Measurements from ENCODE around the gene MOCS2. TPM values are rescaled to one million over a fixed set of nuclear protein-coding genes. Genes with fewer than 3 reads are reported as not detected.

The MOCS2 gene
- polyA plus RNA-seq, 1 donor, result 46.0 TPM

GRCh38 chr5:53099546-53099945, 10.0 kb downstream of the MOCS2 start:
- Histone ChIP-seq H3K27ac (ENCODE audit: low read length) (no peak overlapping the region), H3K4me1 (ENCODE audit: control insufficient read depth, insufficient read depth, low read length) (no peaks in the 10 kb centered on the region), H3K36me3 (ENCODE audit: control insufficient read depth, insufficient read depth, low read length) (peaks cover 43% of the 10 kb centered on the region), H3K9me3 (ENCODE audit: control insufficient read depth, low read depth, low read length) (no peaks in the 10 kb centered on the region), H3K27me3 (ENCODE audit: control insufficient read depth, insufficient read depth, low read length) (no peaks in the 10 kb centered on the region), H3K4me3 (ENCODE audit: low read length) (no peak overlapping the region)
- no peak for DNase-seq
- WGBS (ENCODE audit: insufficient coverage, low lambda C conversion rate), result no CpG with 5 or more reads among the region's 2 CpGs

GRCh38 chr5:53095931-53096525, 13.5 kb downstream of the MOCS2 start:
- H3K4me1 ChIP-seq (ENCODE audit: control insufficient read depth, insufficient read depth, low read length), result no peaks in the 10 kb centered on the region
- no peak overlapping the region for H3K4me3 ChIP-seq (ENCODE audit: low read length)
- peaks cover 35% of the 10 kb centered on the region for H3K36me3 ChIP-seq (ENCODE audit: control insufficient read depth, insufficient read depth, low read length)
- 12% methylated on average over 3 of the region's 3 CpGs for WGBS (ENCODE audit: insufficient coverage, low lambda C conversion rate)
- peaks cover 2% of the 10 kb centered on the region for H3K27me3 ChIP-seq (ENCODE audit: control insufficient read depth, insufficient read depth, low read length)
- peak; percentile 22 to 41 for DNase-seq
- H3K27ac ChIP-seq (ENCODE audit: low read length), result no peak overlapping the region
- no peaks in the 10 kb centered on the region for H3K9me3 ChIP-seq (ENCODE audit: control insufficient read depth, low read depth, low read length)

GRCh38 chr5:53095217-53095616, 14.3 kb downstream of the MOCS2 start:
- no peak overlapping the region for H3K27ac ChIP-seq (ENCODE audit: low read length)

GRCh38 chr5:53092242-53092641, 17.3 kb downstream of the MOCS2 start:
- peaks cover 26% of the 10 kb centered on the region for H3K36me3 ChIP-seq (ENCODE audit: control insufficient read depth, insufficient read depth, low read length)
- H3K4me3 ChIP-seq (ENCODE audit: low read length), result no peak overlapping the region
- DNase-seq, result no peak
- H3K27ac ChIP-seq (ENCODE audit: low read length), result no peak overlapping the region
- H3K9me3 ChIP-seq (ENCODE audit: control insufficient read depth, low read depth, low read length), result no peaks in the 10 kb centered on the region
- H3K4me1 ChIP-seq (ENCODE audit: control insufficient read depth, insufficient read depth, low read length), result no peaks in the 10 kb centered on the region
- WGBS (ENCODE audit: insufficient coverage, low lambda C conversion rate), result no CpG with 5 or more reads among the region's 2 CpGs
- peaks cover 2% of the 10 kb centered on the region for H3K27me3 ChIP-seq (ENCODE audit: control insufficient read depth, insufficient read depth, low read length)

More at GRCh38 chr5:53095217-53095616, 14.3 kb downstream of the MOCS2 start:
- no peak overlapping the region for H3K4me3 ChIP-seq (ENCODE audit: low read length)
- no CpG with 5 or more reads among the region's 7 CpGs for WGBS (ENCODE audit: insufficient coverage, low lambda C conversion rate)
- no peaks in the 10 kb centered on the region for H3K4me1 ChIP-seq (ENCODE audit: control insufficient read depth, insufficient read depth, low read length)
- H3K36me3 ChIP-seq (ENCODE audit: control insufficient read depth, insufficient read depth, low read length), result peaks cover 31% of the 10 kb centered on the region
- H3K9me3 ChIP-seq (ENCODE audit: control insufficient read depth, low read depth, low read length), result no peaks in the 10 kb centered on the region
- no peak for DNase-seq
- H3K27me3 ChIP-seq (ENCODE audit: control insufficient read depth, insufficient read depth, low read length), result peaks cover 2% of the 10 kb centered on the region

GRCh38 chr5:53091289-53091688, 18.3 kb downstream of the MOCS2 start:
- WGBS (ENCODE audit: insufficient coverage, low lambda C conversion rate), result no CpG with 5 or more reads among the region's 2 CpGs
- peaks cover 2% of the 10 kb centered on the region for H3K27me3 ChIP-seq (ENCODE audit: control insufficient read depth, insufficient read depth, low read length)
- no peak overlapping the region for H3K4me3 ChIP-seq (ENCODE audit: low read length)
- H3K9me3 ChIP-seq (ENCODE audit: control insufficient read depth, low read depth, low read length), result no peaks in the 10 kb centered on the region
- H3K4me1 ChIP-seq (ENCODE audit: control insufficient read depth, insufficient read depth, low read length), result no peaks in the 10 kb centered on the region
- H3K36me3 ChIP-seq (ENCODE audit: control insufficient read depth, insufficient read depth, low read length), result peaks cover 21% of the 10 kb centered on the region
- DNase-seq, result no peak
- H3K27ac ChIP-seq (ENCODE audit: low read length), result no peak overlapping the region

DNA sequence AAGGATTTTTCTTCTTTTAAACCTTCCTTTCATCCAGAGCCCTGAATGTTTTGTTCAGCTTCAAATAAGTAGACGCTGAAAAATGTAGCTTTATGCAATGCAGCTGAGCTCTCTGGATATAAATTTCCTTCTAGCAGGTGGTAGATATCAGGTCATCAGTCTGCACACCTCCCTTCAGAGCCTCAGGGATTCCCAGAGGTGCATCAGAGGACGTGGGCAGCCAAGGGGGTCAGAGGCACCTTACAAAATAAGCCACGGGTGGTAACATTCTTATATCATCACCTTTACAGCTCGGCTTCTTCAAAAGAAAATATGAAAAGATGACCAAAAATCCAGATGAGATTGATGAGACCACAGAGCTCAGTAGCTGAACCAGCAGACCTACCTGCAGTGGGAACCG, 19.3 kb downstream of the MOCS2 start:
- H3K4me1 ChIP-seq (ENCODE audit: control insufficient read depth, insufficient read depth, low read length), result no peaks in the 10 kb centered on the region
- no peak overlapping the region for H3K27ac ChIP-seq (ENCODE audit: low read length)
- H3K36me3 ChIP-seq (ENCODE audit: control insufficient read depth, insufficient read depth, low read length), result peaks cover 20% of the 10 kb centered on the region
- no peaks in the 10 kb centered on the region for H3K9me3 ChIP-seq (ENCODE audit: control insufficient read depth, low read depth, low read length)
- 100% methylated on average over 2 of the region's 5 CpGs for WGBS (ENCODE audit: insufficient coverage, low lambda C conversion rate)
- no peak overlapping the region for H3K4me3 ChIP-seq (ENCODE audit: low read length)
- H3K27me3 ChIP-seq (ENCODE audit: control insufficient read depth, insufficient read depth, low read length), result peaks cover 2% of the 10 kb centered on the region
- DNase-seq, result no peak

GRCh38 chr5:53089481-53089991, 20.0 kb downstream of the MOCS2 start:
- 100% methylated on average over 2 of the region's 4 CpGs for WGBS (ENCODE audit: insufficient coverage, low lambda C conversion rate)
- no peaks in the 10 kb centered on the region for H3K9me3 ChIP-seq (ENCODE audit: control insufficient read depth, low read depth, low read length)
- H3K36me3 ChIP-seq (ENCODE audit: control insufficient read depth, insufficient read depth, low read length), result peaks cover 21% of the 10 kb centered on the region
- H3K4me1 ChIP-seq (ENCODE audit: control insufficient read depth, insufficient read depth, low read length), result no peaks in the 10 kb centered on the region
- H3K4me3 ChIP-seq (ENCODE audit: low read length), result no peak overlapping the region
- H3K27me3 ChIP-seq (ENCODE audit: control insufficient read depth, insufficient read depth, low read length), result peaks cover 2% of the 10 kb centered on the region
- no peak for DNase-seq
- no peak overlapping the region for H3K27ac ChIP-seq (ENCODE audit: low read length)

- Histone ChIP-seq H3K36me3 (ENCODE audit: control insufficient read depth, insufficient read depth, low read length) (peaks cover 28% of the 10 kb centered on the region), H3K9me3 (ENCODE audit: control insufficient read depth, low read depth, low read length) (no peaks in the 10 kb centered on the region), H3K4me3 (ENCODE audit: low read length) (no peak overlapping the region), H3K27ac (ENCODE audit: low read length) (no peak overlapping the region), H3K27me3 (ENCODE audit: control insufficient read depth, insufficient read depth, low read length) (no peaks in the 10 kb centered on the region), H3K4me1 (ENCODE audit: control insufficient read depth, insufficient read depth, low read length) (no peaks in the 10 kb centered on the region)
- DNase-seq, result no peak
- no CpG with 5 or more reads among the region's 1 CpG for WGBS (ENCODE audit: insufficient coverage, low lambda C conversion rate)
Measured at GRCh38 chr5:53087621-53088121, 21.9 kb downstream of the MOCS2 start.

DNA sequence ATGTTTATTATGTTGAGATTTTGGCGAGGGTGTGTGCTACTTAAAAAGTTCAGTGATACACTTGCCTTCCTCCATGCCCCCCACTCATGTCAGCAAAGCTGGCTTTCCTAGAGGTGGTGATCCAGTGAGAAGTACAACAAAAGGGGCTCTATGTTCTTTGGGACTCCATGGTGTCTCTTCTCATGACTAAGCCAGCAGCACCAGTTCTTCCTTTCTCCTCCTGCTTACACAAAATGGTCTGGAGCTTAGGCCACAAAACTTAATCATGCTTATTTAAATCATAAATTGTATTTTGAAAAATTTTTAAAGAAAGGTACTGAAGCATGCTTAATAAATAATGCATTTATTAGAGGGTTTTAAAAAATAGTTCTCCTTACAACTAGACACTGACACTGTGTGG, 22.4 kb downstream of the MOCS2 start:
- no peaks in the 10 kb centered on the region for H3K27me3 ChIP-seq (ENCODE audit: control insufficient read depth, insufficient read depth, low read length)
- no peaks in the 10 kb centered on the region for H3K4me1 ChIP-seq (ENCODE audit: control insufficient read depth, insufficient read depth, low read length)
- H3K36me3 ChIP-seq (ENCODE audit: control insufficient read depth, insufficient read depth, low read length), result peaks cover 30% of the 10 kb centered on the region
- H3K4me3 ChIP-seq (ENCODE audit: low read length), result no peak overlapping the region
- H3K27ac ChIP-seq (ENCODE audit: low read length), result no peak overlapping the region
- H3K9me3 ChIP-seq (ENCODE audit: control insufficient read depth, low read depth, low read length), result no peaks in the 10 kb centered on the region
- no CpG with 5 or more reads among the region's 1 CpG for WGBS (ENCODE audit: insufficient coverage, low lambda C conversion rate)
- DNase-seq, result no peak

DNA sequence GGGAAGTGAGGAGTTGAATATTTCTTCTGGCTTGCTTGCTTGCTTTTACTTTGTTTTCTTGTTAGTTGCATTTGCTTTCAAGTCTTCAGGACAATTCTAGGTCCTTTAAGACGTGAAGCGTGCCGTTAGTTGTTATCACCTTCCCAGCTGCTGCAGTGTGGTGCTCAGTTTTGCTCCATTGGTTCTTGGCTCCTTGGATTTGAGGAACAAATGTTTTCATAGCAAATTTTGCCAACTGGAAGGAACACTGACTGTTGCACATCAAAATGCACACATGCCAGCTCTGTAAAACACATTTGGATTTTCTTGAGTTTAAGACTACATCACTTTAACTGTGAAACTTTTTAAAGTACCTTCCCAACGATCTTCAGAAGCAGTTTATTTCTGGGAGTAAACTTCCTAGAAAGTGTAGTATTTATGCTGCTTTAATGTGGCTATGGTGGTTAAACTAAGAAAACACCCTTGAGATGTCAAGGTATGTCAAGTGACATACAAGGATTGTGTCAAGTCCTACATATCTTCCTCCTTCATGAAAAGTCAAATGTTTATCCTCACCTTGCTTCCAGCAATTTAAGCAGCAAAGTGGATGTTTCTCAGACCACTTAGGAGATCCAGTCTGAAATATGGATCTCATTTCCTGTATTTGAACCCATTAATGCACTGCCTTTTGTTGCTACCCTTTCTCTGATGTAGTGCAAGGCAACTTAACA, 24.9 kb downstream of the MOCS2 start:
- Histone ChIP-seq H3K36me3 (ENCODE audit: control insufficient read depth, insufficient read depth, low read length) (peaks cover 35% of the 10 kb centered on the region), H3K4me1 (ENCODE audit: control insufficient read depth, insufficient read depth, low read length) (no peaks in the 10 kb centered on the region), H3K27me3 (ENCODE audit: control insufficient read depth, insufficient read depth, low read length) (no peaks in the 10 kb centered on the region), H3K27ac (ENCODE audit: low read length) (no peak overlapping the region), H3K9me3 (ENCODE audit: control insufficient read depth, low read depth, low read length) (no peaks in the 10 kb centered on the region), H3K4me3 (ENCODE audit: low read length) (no peak overlapping the region)
- no CpG with 5 or more reads among the region's 4 CpGs for WGBS (ENCODE audit: insufficient coverage, low lambda C conversion rate)
- DNase-seq, result no peak
